CD4-positive, alpha-beta T cell treated with Interleukin-17A for 1 hour (primary cell): ENCODE results near the gene PSMD5.
A peak's percentile ranks its signal among the peaks of the same experiment; 100 is the strongest.

ENCODE experiments used
- DNase-seq: peaks from one replicate; pipeline ENCODE4 v3.0.0-alpha.2; 2020

The PSMD5 gene

GRCh38 chr9:120842685-120843485 is at the start of gene PSMD5:
Gene PSMD5 (minus strand): TSS chr9:120842922. CDS start chr9:120842909, 13 bp downstream.
- DNase-seq: peak; percentile 99

DNA sequence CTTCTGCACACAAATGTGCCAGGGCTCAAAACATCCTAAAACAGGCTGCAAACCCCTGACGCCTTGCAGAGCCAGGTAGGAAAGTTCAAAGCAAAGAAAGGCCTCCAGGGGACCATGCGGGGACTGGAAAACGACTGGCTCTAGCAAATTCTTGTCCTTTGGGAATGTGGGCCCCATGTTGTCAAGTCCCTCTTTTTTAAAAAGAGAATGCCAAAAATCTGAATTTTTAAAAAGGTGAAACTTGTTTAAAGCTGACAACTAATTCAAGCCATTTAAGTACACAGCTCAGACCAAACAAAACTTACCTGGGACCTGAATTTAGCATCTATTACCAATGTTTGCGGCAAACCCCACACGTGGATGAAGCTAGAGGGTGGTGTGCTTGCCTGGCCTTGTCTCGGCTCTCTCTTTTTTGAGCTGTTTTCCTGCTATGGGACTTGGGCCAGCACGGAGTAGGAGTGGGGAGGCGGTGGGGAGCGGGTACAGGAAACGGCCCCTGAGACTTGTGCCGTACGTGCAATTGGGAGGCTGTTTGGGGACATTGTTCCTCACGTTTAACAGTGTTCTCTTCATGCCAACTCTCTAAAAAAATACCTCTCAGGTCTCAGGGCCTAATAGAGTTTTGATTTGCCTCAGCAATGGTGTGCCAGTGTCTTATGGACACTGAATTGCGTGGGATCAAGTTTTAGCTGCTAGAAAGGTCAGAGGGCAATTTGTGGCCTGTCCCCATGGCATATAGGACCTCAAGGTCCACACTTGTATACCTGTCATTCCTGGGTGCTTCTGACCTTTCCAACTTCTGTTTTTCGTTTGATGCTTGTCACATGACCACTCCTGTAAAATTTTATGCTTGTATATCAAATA is 49.4 kb upstream of the PSMD5 start:
- peak; percentile 46 for DNase-seq

DNA sequence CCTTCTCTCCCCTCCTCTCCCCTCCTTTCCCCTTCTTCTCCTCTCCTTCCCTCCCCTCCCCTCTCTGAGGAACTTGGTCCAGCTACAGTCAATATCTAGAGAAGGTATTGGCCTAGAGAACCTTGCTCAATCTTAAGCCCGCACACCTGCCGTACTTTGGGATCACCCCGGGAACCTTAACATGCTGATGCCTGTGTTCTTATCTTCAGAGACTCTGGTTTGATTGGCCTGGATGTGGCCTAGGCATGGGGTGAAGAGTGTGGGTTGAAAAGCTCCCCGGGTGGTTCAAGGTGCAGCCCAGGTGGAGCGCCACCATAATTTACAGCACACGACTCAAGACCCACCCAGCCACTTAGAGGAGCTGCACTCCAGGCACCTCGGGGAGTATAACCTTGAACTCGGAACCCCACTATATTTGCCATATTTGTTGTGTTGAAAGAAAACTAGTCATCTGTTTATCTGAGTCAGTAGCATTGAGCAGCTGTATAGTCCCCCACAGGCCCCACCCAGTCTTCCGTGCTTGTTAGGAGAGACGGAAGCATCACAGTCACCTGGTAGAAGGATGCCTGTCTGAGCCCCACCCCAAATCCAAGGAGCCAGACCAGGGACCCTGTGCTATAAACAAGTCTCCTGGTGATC is 48.6 kb upstream of the PSMD5 start:
- peak; percentile 71 for DNase-seq

- peak; percentile 76 for DNase-seq
Measured at GRCh38 chr9:120890320-120891244, 47.9 kb upstream of the PSMD5 start.

- peak; percentile 21 for DNase-seq
Measured at GRCh38 chr9:120889606-120890271, 47.0 kb upstream of the PSMD5 start.

GRCh38 chr9:120888626-120889025 is 45.9 kb upstream of the PSMD5 start:
- no peak for DNase-seq

GRCh38 chr9:120886490-120886967 is 43.8 kb upstream of the PSMD5 start:
- no peak for DNase-seq

GRCh38 chr9:120885958-120886357 is 43.2 kb upstream of the PSMD5 start:
- DNase-seq: no peak

- DNase-seq: no peak
Measured at GRCh38 chr9:120885457-120885856, 42.7 kb upstream of the PSMD5 start.

DNA sequence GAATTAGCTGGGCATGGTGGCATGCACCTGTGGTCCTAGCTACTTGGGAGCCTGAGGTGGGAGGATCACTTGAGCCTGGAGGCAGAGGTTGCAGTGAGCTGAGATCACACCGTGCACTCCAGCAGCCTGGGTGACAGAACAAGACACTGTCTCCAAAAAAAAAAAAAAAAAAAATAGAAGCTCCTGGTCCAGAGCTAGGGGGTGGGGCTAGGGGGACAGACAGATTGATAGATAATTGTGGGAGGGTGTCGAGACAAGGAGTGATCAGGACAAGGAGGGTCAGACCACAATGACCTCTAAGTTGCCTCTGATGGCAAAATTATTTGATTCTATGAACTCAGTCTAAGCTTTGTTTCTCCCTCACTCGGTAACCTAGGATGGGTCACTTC is 40.9 kb upstream of the PSMD5 start:
- DNase-seq: no peak

- DNase-seq: peak; percentile 58
Measured at GRCh38 chr9:120882935-120883607, 40.3 kb upstream of the PSMD5 start.

GRCh38 chr9:120879446-120879845 is 36.7 kb upstream of the PSMD5 start:
- DNase-seq: peak; percentile 33

DNA sequence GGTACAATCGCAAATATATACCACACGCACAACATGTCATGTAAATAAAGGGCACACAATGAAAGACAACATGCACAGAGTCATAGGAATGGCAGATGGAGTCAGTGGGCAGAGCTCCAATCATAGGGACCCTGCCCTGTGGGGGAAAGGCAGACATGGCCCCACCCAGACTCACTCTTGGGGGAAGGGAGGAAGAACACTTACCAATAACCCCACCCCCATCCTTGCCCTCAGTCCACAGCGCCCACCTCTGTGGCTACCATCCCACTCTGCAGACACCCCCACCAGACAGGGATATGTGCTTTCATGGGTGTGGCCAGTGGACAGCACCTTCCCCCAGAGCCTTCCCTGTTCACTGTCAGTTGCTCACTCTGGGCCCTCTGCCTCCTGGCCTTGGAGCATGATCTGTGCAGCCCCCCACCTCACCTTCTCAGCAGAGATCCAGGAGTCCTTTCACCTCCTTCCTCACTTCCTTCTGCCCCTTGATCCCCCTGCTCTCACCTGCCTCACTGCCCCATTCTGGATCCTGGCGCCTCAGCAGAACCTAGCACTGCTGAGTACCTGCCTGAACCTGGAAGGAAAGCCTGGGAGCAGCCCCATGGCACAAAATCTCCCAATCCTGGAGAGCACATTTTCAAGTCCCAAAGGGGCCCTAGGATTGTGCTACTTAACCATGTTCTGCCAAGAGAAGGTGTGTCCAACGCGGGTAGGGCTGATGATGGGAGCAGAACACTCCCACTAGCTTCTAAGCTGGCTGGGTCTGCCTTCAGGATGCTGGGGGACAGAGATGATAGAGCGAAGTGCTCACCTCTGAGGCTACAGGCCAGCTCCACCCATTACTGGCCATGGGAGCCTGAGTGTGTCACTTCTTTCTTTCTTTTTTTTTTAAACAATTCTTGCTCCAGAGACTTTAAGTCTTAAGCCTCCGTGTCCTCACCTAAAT is 35.7 kb upstream of the PSMD5 start:
- DNase-seq: peak; percentile 32

- DNase-seq: peak; percentile 69
Measured at GRCh38 chr9:120877276-120878034, 34.7 kb upstream of the PSMD5 start.

DNA sequence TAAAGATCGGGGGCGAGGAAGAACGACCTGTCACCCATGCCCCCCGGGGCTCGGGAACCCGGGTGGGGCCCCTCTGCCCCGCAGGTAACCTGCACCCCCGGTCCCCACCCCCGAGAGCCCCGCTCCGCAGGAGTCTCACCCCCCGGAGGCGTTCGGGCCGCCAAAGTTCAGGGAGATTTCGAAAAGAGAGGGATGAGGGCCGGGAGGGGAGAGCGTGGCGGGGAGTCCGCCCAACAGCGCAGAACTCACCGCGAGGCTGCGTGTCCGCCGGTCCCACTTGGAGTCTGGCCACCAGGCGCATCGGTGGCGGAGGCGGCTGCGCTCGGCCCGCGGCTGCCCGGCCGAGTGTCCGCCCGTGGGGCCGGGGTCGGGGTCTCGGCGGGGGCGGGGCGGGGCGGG is 34.1 kb upstream of the PSMD5 start, which contains the start of gene PHF19:
TSS of gene PHF19 (minus strand) at position 347 of the 399 bp plus-strand sequence. CDS start 2,447 bp downstream, outside the sequence.
- peak; percentile 38 for DNase-seq

DNA sequence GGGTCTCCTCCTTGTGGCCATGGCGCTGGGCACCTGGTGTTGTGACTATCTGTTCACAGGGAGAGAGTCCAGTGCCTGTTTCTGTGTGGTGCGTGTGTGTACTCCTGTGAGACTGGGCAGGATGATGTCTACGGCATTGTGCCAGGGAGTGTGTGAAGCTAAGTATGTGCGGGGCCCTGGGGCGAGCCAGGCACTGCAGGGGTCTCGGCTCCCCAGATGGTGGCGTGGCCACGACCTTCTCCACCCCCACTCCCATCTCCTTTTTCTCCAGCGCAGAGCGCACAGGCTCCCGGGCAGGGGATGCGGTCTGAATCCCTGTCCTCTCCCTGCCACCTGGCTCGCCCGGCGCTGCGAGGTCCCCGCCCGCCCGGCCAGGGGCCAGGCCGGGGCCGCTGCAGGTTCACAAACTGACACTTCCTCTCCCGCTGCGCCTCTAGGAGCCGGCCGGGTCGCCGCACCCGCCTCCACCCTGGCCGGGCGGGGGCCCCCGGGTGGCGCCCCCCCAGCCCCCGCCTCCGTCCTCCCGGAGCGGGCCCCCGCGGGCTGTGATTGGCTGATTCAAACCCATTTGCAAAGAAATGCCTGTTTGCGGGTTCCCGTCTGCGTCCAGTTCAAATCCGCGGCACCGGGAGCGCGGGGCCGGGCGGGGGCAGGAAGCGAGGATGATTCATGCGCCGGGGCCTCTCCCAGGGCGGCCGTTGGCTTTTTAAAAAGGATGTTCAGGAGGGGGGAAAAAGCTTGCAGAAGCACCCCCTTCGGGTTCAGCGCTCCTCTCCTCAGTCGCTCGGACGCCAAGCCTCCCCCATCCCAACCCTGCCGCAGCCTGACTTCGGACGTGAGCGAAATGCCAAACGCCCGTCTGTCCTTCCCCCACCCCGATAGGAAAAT is 33.5 kb upstream of the PSMD5 start:
- peak; percentile 89 for DNase-seq

GRCh38 chr9:120875643-120875953 is 32.9 kb upstream of the PSMD5 start:
- no peak for DNase-seq

DNA sequence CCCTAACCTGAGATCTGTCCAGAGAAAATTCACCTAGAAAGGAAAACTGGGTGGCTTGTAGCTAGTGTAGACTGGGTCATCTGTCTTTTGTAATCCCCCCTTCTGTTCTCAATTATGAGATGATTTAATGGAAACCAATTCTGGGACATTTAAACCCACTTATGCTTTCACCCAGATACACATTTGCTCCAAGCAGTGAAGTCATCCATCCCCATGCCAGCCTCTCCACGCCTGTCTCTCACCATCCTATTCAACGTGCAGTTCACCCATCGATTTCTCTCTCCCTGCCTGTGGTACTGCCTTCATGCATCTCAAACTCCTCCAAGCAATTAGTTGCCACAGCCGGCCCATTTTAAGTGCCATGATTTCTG is 32.5 kb upstream of the PSMD5 start:
- DNase-seq: peak; percentile 13
